ENCODE results near the gene TCOF1. TPM values are rescaled to one million over a fixed set of nuclear protein-coding genes. Genes with fewer than 3 reads are reported as not detected.

Gene TCOF1
- total RNA-seq, 4 donors from 2014 or later = 17.5 to 36.5 (median 20.3) TPM

DNA sequence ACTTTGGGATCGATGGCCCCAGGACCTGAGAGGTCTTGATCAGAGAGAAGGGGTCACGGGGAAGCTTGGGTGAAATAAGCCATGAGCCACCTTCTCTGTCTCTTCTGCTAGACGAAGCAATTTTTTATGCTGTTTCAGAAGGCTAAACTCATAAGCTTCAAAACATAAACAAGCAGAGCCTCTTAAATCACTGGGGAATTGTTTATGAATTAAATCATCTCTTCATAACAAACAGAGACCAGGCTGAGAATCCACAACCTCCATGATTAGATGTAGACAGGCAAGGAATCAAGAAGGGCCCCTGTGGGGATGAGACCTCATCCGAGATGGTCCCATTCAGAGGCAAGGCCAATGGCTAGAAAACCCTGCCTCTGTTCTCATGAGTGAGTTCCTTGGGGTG, 21.7 kb upstream of the TCOF1 start:
- ATAC-seq (ENCODE audit: low FRiP score) (no peak), DNase-seq (ENCODE audit: low spot score) (no peak)
- no peak for TF ChIP-seq CTCF (IDR thresholded peaks at IDR 0.05)

GRCh38 chr5:150338546-150338945, 19.0 kb upstream of the TCOF1 start:
- no peak for TF ChIP-seq CTCF (IDR thresholded peaks at IDR 0.05)
- no peak for DNase-seq (ENCODE audit: low spot score)
- ATAC-seq (ENCODE audit: low FRiP score) = no peak

DNA sequence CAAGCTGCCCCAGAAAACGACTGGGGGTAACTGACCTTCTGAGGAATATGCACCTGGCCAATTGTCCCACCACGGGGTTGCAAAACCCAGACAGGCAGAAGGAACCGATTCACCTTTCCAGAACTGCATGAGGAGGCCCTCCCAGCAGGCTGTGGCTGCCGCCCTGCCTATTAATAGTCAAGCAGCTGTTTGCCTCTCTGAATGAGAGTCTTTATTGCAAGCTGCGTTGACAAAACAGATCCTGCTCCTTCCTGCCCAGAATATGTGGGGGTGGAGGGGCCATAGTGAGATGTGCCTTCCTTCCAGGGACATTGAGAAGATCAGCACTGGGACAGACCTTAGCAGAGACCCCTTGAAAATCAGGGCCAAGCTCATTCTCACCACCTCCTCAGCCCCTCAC, 18.3 kb upstream of the TCOF1 start:
- DNase-seq (ENCODE audit: low spot score) (no peak), ATAC-seq (ENCODE audit: low FRiP score) (no peak)
- no peak for TF ChIP-seq CTCF (IDR thresholded peaks at IDR 0.05)

- no peak for ATAC-seq (ENCODE audit: low FRiP score)
- no peak for DNase-seq (ENCODE audit: low spot score)
- no peak for TF ChIP-seq CTCF (IDR thresholded peaks at IDR 0.05)
Observed at GRCh38 chr5:150339841-150340240, 17.7 kb upstream of the TCOF1 start.

DNA sequence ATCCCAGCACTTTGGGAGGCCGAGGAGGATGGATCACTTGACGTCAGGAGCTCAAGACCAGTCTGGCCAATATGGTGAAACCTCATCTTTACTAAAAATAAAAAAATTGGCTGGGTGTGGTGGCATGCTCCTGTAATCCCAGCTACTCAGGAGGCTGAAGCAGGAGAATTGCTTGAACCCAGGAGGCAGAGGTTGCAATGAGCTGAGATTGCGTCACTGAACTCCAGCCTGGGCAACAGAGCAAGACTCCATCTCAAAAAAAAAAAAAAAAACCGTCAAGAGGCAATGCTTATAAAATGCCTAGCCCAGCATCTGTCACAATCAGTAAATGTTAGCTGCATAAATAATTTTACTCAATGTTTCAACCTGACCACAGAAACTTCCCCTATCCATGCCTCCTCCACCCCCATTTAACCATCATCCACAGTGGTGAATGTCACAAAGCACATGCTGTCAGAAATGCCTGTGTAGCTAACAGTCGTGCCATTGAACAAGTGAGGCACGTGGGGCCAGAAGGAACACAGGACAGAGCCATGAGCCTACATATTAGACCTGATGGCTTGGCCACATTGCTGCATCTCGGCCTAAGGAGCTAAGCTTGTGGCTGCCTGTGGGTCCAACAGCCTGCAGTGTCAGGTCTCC, 16.8 kb upstream of the TCOF1 start:
- DNase-seq (ENCODE audit: low spot score) = no peak
- ATAC-seq (ENCODE audit: low FRiP score) = no peak
- TF ChIP-seq CTCF (IDR thresholded peaks at IDR 0.05) = no peak

- DNase-seq (ENCODE audit: low spot score) (no peak), ATAC-seq (ENCODE audit: low FRiP score) (no peak)
- no peak for TF ChIP-seq CTCF (IDR thresholded peaks at IDR 0.05)
Observed at GRCh38 chr5:150341331-150341730, 16.2 kb upstream of the TCOF1 start.

GRCh38 chr5:150341989-150342388, 15.5 kb upstream of the TCOF1 start:
- DNase-seq (ENCODE audit: low spot score) (no peak), ATAC-seq (ENCODE audit: low FRiP score) (no peak)
- TF ChIP-seq CTCF (IDR thresholded peaks at IDR 0.05) = no peak

Measured in omental fat pad (tissue), 4 donors.